ENCODE measurements around the gene SNAP47. TPM values are rescaled to one million over a fixed set of nuclear protein-coding genes. Genes with fewer than 3 reads are reported as not detected.

The SNAP47 gene
- total and polyA plus RNA-seq, 4 donors = 10.6 to 63.0 (median 22.8) TPM

GRCh38 chr1:227718932-227719331, 16.3 kb upstream of the SNAP47 start:
- WGBS, 2 donors = 79 to 82% methylated on average over 2 of the region's 2 CpGs
- H3K27me3 ChIP-seq (ENCODE audit: control insufficient read depth in 3 of 3, insufficient read depth in 3 of 3, low read length in 2 of 3) = no peaks in the 10 kb centered on the region
- TF ChIP-seq CTCF (IDR thresholded peaks at IDR 0.05; ENCODE audit: control extremely low read depth, extremely low read depth) = no peak
- H3K27ac ChIP-seq (ENCODE audit: low read depth in 1 of 2, low read length in 1 of 2) = no peak overlapping the region
- ATAC-seq (ENCODE audit: insufficient read depth, low FRiP score) = no peak
- no peak overlapping the region for H3K9ac ChIP-seq (ENCODE audit: insufficient read depth in 1 of 2, low read length in 2 of 2)
- H3K4me1 ChIP-seq (ENCODE audit: control insufficient read depth in 5 of 5, insufficient read depth in 5 of 5, low read length in 5 of 5) = no peaks in the 10 kb centered on the region
- no peaks in the 10 kb centered on the region for H3K36me3 ChIP-seq (ENCODE audit: control insufficient read depth in 4 of 4, insufficient read depth in 4 of 4, low read length in 4 of 4)
- no peak for DNase-seq
- peaks cover 0 to 22% (median 10%) of the 10 kb centered on the region in 4 donors for H3K9me3 ChIP-seq (ENCODE audit: control insufficient read depth in 4 of 4, insufficient read depth in 3 of 4, low read length in 3 of 4)
- H3K4me3 ChIP-seq = no peak overlapping the region

- ATAC-seq (ENCODE audit: insufficient read depth, low FRiP score) (no peak), DNase-seq (no peak)
- H3K4me1 ChIP-seq (ENCODE audit: control insufficient read depth in 5 of 5, insufficient read depth in 5 of 5, low read length in 5 of 5) = peaks cover 0 to 4% (median 0%) of the 10 kb centered on the region in 5 donors
- no peak overlapping the region for H3K27ac ChIP-seq (ENCODE audit: low read depth in 1 of 2, low read length in 1 of 2)
- no peak for TF ChIP-seq CTCF (IDR thresholded peaks at IDR 0.05; ENCODE audit: control extremely low read depth, extremely low read depth)
- no peaks in the 10 kb centered on the region for H3K27me3 ChIP-seq (ENCODE audit: control insufficient read depth in 3 of 3, insufficient read depth in 3 of 3, low read length in 2 of 3)
- no peaks in the 10 kb centered on the region for H3K36me3 ChIP-seq (ENCODE audit: control insufficient read depth in 4 of 4, insufficient read depth in 4 of 4, low read length in 4 of 4)
- no peak overlapping the region for H3K9ac ChIP-seq (ENCODE audit: insufficient read depth in 1 of 2, low read length in 2 of 2)
- H3K4me3 ChIP-seq = no peak overlapping the region
- peaks cover 0 to 19% (median 7%) of the 10 kb centered on the region in 4 donors for H3K9me3 ChIP-seq (ENCODE audit: control insufficient read depth in 4 of 4, insufficient read depth in 3 of 4, low read length in 3 of 4)
- 76 to 83% methylated on average over 1 of the region's 1 CpG for WGBS, 2 donors
These were observed 11.8 kb upstream of the SNAP47 start for GRCh38 chr1:227723474-227723873.

- ATAC-seq (ENCODE audit: insufficient read depth, low FRiP score) (no peak), DNase-seq (peak in 1 of 3 donors; percentile 6)
- no peak overlapping the region for H3K4me3 ChIP-seq
- H3K9ac ChIP-seq (ENCODE audit: insufficient read depth in 1 of 2, low read length in 2 of 2) = no peak overlapping the region
- WGBS, 2 donors = 60 to 62% methylated on average over 2 of the region's 2 CpGs
- no peak for TF ChIP-seq CTCF (IDR thresholded peaks at IDR 0.05; ENCODE audit: control extremely low read depth, extremely low read depth)
- H3K4me1 ChIP-seq (ENCODE audit: control insufficient read depth in 5 of 5, insufficient read depth in 5 of 5, low read length in 5 of 5) = peaks cover 0 to 19% (median 8%) of the 10 kb centered on the region in 5 donors
- no peaks in the 10 kb centered on the region for H3K27me3 ChIP-seq (ENCODE audit: control insufficient read depth in 3 of 3, insufficient read depth in 3 of 3, low read length in 2 of 3)
- H3K27ac ChIP-seq (ENCODE audit: low read depth in 1 of 2, low read length in 1 of 2) = no peak overlapping the region
- peaks cover 0 to 12% (median 4%) of the 10 kb centered on the region in 4 donors for H3K9me3 ChIP-seq (ENCODE audit: control insufficient read depth in 4 of 4, insufficient read depth in 3 of 4, low read length in 3 of 4)
- no peaks in the 10 kb centered on the region for H3K36me3 ChIP-seq (ENCODE audit: control insufficient read depth in 4 of 4, insufficient read depth in 4 of 4, low read length in 4 of 4)
These were observed 10.2 kb upstream of the SNAP47 start for GRCh38 chr1:227725046-227725445.

- Histone ChIP-seq H3K9ac (ENCODE audit: insufficient read depth in 1 of 2, low read length in 2 of 2) (no peak overlapping the region), H3K27ac (ENCODE audit: low read depth in 1 of 2, low read length in 1 of 2) (no peak overlapping the region), H3K4me1 (ENCODE audit: control insufficient read depth in 5 of 5, insufficient read depth in 5 of 5, low read length in 5 of 5) (peaks cover 0 to 21% (median 8%) of the 10 kb centered on the region in 5 donors), H3K27me3 (ENCODE audit: control insufficient read depth in 3 of 3, insufficient read depth in 3 of 3, low read length in 2 of 3) (no peaks in the 10 kb centered on the region), H3K4me3 (no peak overlapping the region), H3K36me3 (ENCODE audit: control insufficient read depth in 4 of 4, insufficient read depth in 4 of 4, low read length in 4 of 4) (no peaks in the 10 kb centered on the region), H3K9me3 (ENCODE audit: control insufficient read depth in 4 of 4, insufficient read depth in 3 of 4, low read length in 3 of 4) (peaks cover 0 to 4% (median 0%) of the 10 kb centered on the region in 4 donors)
- 82 to 87% methylated on average over 3 of the region's 3 CpGs for WGBS, 2 donors
- DNase-seq (no peak), ATAC-seq (ENCODE audit: insufficient read depth, low FRiP score) (no peak)
- no peak for TF ChIP-seq CTCF (IDR thresholded peaks at IDR 0.05; ENCODE audit: control extremely low read depth, extremely low read depth)
These were observed 8.9 kb upstream of the SNAP47 start for GRCh38 chr1:227726318-227726717.
